ENCODE results near the gene GNLY.

DNA sequence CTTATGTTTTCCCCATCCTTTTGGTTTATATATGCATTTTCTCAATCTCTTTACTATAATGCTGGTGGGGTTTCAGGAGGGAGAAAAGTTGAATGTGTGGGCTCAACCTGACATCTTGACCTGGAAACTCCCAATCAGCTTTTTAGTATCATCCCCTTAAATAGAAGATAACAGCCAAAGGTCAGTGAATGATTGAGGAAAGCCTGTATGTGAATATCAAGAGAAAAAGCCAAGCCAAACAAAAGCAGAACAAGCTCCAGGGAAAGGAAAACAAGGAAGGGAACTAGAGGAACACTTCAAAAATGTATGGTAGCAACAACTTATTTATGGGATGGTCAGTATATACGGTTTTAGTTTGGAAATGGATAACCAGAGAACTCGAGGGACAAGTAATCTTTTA lies 31.3 kb downstream of the GNLY start:
- TF ChIP-seq, protein P1, sequence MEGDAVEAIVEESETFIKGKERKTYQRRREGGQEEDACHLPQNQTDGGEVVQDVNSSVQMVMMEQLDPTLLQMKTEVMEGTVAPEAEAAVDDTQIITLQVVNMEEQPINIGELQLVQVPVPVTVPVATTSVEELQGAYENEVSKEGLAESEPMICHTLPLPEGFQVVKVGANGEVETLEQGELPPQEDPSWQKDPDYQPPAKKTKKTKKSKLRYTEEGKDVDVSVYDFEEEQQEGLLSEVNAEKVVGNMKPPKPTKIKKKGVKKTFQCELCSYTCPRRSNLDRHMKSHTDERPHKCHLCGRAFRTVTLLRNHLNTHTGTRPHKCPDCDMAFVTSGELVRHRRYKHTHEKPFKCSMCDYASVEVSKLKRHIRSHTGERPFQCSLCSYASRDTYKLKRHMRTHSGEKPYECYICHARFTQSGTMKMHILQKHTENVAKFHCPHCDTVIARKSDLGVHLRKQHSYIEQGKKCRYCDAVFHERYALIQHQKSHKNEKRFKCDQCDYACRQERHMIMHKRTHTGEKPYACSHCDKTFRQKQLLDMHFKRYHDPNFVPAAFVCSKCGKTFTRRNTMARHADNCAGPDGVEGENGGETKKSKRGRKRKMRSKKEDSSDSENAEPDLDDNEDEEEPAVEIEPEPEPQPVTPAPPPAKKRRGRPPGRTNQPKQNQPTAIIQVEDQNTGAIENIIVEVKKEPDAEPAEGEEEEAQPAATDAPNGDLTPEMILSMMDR (conservative IDR thresholded peaks at IDR 0.05; ENCODE audit: low read depth, low read length), result no peak
- TF ChIP-seq EZH2phosphoT487 (IDR thresholded peaks at IDR 0.05; ENCODE audit: borderline replicate concordance, low read length), result no peak

Measured in PC-3 (cell line).